CD4-positive, alpha-beta memory T cell (primary cell): Measurements from ENCODE around the gene ZNF474. TPM values are rescaled to one million over a fixed set of nuclear protein-coding genes. Genes with fewer than 3 reads are reported as not detected.

Source experiments
- CTCF ChIA-PET: fragments of 350-600 bp; sonication (Branson Sonifier 250); formaldehyde crosslinking; loops from one replicate; lab custom pipeline; 2021; ENCODE audit warnings: inconsistent platforms; ENCODE audit not compliant: partially characterized antibody; lab: Charles Lee
- POLR2A ChIA-PET: fragments of 350-600 bp; sonication (Branson Sonifier 250); formaldehyde crosslinking; loops from one replicate; lab custom pipeline; 2021; ENCODE audit not compliant: partially characterized antibody; lab: Charles Lee
- DNase-seq, 5 donors: peaks; one replicate each; pipeline versions ENCODE4 v3.0.0 to v3.0.0-alpha.2; 2020 to 2022; ENCODE audit warnings: mixed read lengths in 1 of 5
- H3K27ac ChIP-seq: one replicate; pipeline ENCODE4 v1.7.0; 2013; ENCODE audit warnings: low read depth, low read length
- H3K27me3 ChIP-seq: 2 replicates; pipeline ENCODE4 v1.7.0; 2013; ENCODE audit warnings: mild to moderate bottlenecking, low read length, moderate library complexity; ENCODE audit not compliant: insufficient read depth
- H3K36me3 ChIP-seq: 2 replicates; pipeline ENCODE4 v1.7.0; 2013; ENCODE audit warnings: mild to moderate bottlenecking, low read length, moderate library complexity; ENCODE audit not compliant: insufficient read depth
- H3K4me1 ChIP-seq: 2 replicates; pipeline ENCODE4 v1.7.0; 2013; ENCODE audit warnings: mild to moderate bottlenecking, low read length, moderate library complexity; ENCODE audit not compliant: insufficient read depth
- H3K4me3 ChIP-seq, 2 donors: one replicate each; pipeline ENCODE4 v1.7.0; 2013; ENCODE audit warnings: low read length in 2 of 2, mild to moderate bottlenecking in 1 of 2
- H3K9me3 ChIP-seq, 2 donors: one replicate each; pipeline ENCODE4 v1.7.0; 2013; ENCODE audit warnings: low read length in 2 of 2, control low read depth in 1 of 2; ENCODE audit not compliant: control insufficient read depth in 1 of 2
- H3K27ac Mint-ChIP-seq, 7 donors: one replicate each; pipeline ENCODE4 v1.8.0; 2020 to 2021; ENCODE audit warnings: mixed read lengths in 7 of 7, mild to moderate bottlenecking in 6 of 7, inconsistent platforms in 3 of 7, moderate library complexity in 3 of 7
- H3K27me3 Mint-ChIP-seq, 2 donors: one replicate each; pipeline ENCODE4 v1.8.0; 2020 to 2021; ENCODE audit warnings: mixed read lengths in 2 of 2
- H3K36me3 Mint-ChIP-seq, 2 donors: one replicate each; pipeline ENCODE4 v1.8.0; 2020 to 2021; ENCODE audit warnings: mixed read lengths in 2 of 2, inconsistent platforms in 1 of 2, mild to moderate bottlenecking in 1 of 2
- H3K4me1 Mint-ChIP-seq, 4 donors: one replicate each; pipeline ENCODE4 v1.8.0; 2020 to 2021; ENCODE audit warnings: mixed read lengths in 4 of 4, mild to moderate bottlenecking in 1 of 4
- H3K4me3 Mint-ChIP-seq, 8 donors: one replicate each; pipeline ENCODE4 v1.8.0; 2020 to 2021; ENCODE audit warnings: mixed read lengths in 8 of 8, mild to moderate bottlenecking in 7 of 8, moderate library complexity in 6 of 8, inconsistent platforms in 3 of 8
- H3K9me3 Mint-ChIP-seq, 8 donors: one replicate each; pipeline ENCODE4 v1.8.0; 2020 to 2021; ENCODE audit warnings: mixed read lengths in 8 of 8, mild to moderate bottlenecking in 5 of 8, inconsistent platforms in 3 of 8, moderate library complexity in 1 of 8
- intact Hi-C: fragments of 100-400 bp; cut with micrococcal nuclease; formaldehyde crosslinking; loops from one replicate; pipeline ENCODE4 v1.15.1; 2023
- polyA plus RNA-seq, 2 donors: library from polyadenylated mRNA; unstranded; fragments of 300-500 nt; fragmentation: Illumina TruSeq; gene quantifications; one replicate each; pipeline ENCODE4 v1.2.3, GENCODE V29; 2021
- total RNA-seq, 2 experiments: library from RNA; stranded (reverse); gene quantifications; one replicate each; pipeline ENCODE4 v1.2.3, GENCODE V29; 2021

Gene ZNF474
- total RNA-seq (under 1 TPM in 1 of 2 experiments, not detected in 1; 0.17 TPM), polyA plus RNA-seq (under 1 TPM in 1 of 2 donors, not detected in 1; 0.30 TPM)

- H3K4me1 Mint-ChIP-seq, result no peaks in the 10 kb centered on the region
- POLR2A ChIA-PET, result no interaction called here
- no peaks in the 10 kb centered on the region for H3K9me3 ChIP-seq
- DNase-seq, result no peak
- H3K27ac ChIP-seq, result no peak within 1 kb of the TSS
- no peak within 1 kb of the TSS for H3K4me3 Mint-ChIP-seq
- intact Hi-C loops, result no loop called here
- CTCF ChIA-PET, result no interaction called here
- no peaks in the 10 kb centered on the region for H3K9me3 Mint-ChIP-seq
- H3K36me3 Mint-ChIP-seq, result no peaks in the 10 kb centered on the region
- no peaks in the 10 kb centered on the region for H3K4me1 ChIP-seq
- no peaks in the 10 kb centered on the region for H3K36me3 ChIP-seq
- no peak within 1 kb of the TSS for H3K27ac Mint-ChIP-seq
- H3K27me3 ChIP-seq, result no peaks in the 10 kb centered on the region
- no peak within 1 kb of the TSS for H3K4me3 ChIP-seq
- peaks cover 0 to 1% of the 10 kb centered on the region in 2 donors for H3K27me3 Mint-ChIP-seq
Measured at GRCh38 chr5:122129306-122129705, at the start of gene ZNF474. Gene ZNF474 (plus strand): TSS chr5:122129546. CDS start chr5:122151991, 22,445 bp downstream.

GRCh38 chr5:122081541-122081940 lies 47.8 kb upstream of the ZNF474 start:
- no peak overlapping the region for H3K27ac Mint-ChIP-seq
- Histone ChIP-seq H3K4me3 (no peak overlapping the region), H3K36me3 (no peaks in the 10 kb centered on the region), H3K4me1 (peaks cover 11% of the 10 kb centered on the region), H3K27me3 (peaks cover 5% of the 10 kb centered on the region), H3K9me3 (no peaks in the 10 kb centered on the region), H3K27ac (no peak overlapping the region)
- ChIA-PET CTCF (no interaction called here), POLR2A (no interaction called here)
- H3K4me1 Mint-ChIP-seq, result peaks cover 8 to 20% (median 12%) of the 10 kb centered on the region in 4 donors
- H3K36me3 Mint-ChIP-seq, result no peaks in the 10 kb centered on the region
- peaks cover 0 to 4% (median 0%) of the 10 kb centered on the region in 8 donors for H3K9me3 Mint-ChIP-seq
- no peak for DNase-seq
- peaks cover 21 to 33% of the 10 kb centered on the region in 2 donors for H3K27me3 Mint-ChIP-seq
- intact Hi-C loops, result no loop called here
- no peak overlapping the region for H3K4me3 Mint-ChIP-seq

GRCh38 chr5:122083535-122083934 lies 45.8 kb upstream of the ZNF474 start:
- H3K4me3 Mint-ChIP-seq, result no peak overlapping the region
- H3K9me3 Mint-ChIP-seq, result peaks cover 0 to 4% (median 0%) of the 10 kb centered on the region in 8 donors
- H3K27ac Mint-ChIP-seq, result no peak overlapping the region
- no peaks in the 10 kb centered on the region for H3K36me3 Mint-ChIP-seq
- peaks cover 0 to 3% (median under 1%) of the 10 kb centered on the region in 4 donors for H3K4me1 Mint-ChIP-seq
- intact Hi-C loops, result no loop called here
- peaks cover 9 to 20% of the 10 kb centered on the region in 2 donors for H3K27me3 Mint-ChIP-seq
- H3K27ac ChIP-seq, result no peak overlapping the region
- no peaks in the 10 kb centered on the region for H3K27me3 ChIP-seq
- DNase-seq, result no peak
- ChIA-PET POLR2A (no interaction called here), CTCF (no interaction called here)
- H3K4me1 ChIP-seq, result no peaks in the 10 kb centered on the region
- H3K9me3 ChIP-seq, result no peaks in the 10 kb centered on the region
- no peak overlapping the region for H3K4me3 ChIP-seq
- no peaks in the 10 kb centered on the region for H3K36me3 ChIP-seq

- no peak overlapping the region for H3K4me3 Mint-ChIP-seq
- DNase-seq, result no peak
- POLR2A ChIA-PET, result no interaction called here
- no peaks in the 10 kb centered on the region for H3K27me3 ChIP-seq
- H3K4me1 Mint-ChIP-seq, result no peaks in the 10 kb centered on the region
- H3K27ac Mint-ChIP-seq, result no peak overlapping the region
- no peaks in the 10 kb centered on the region for H3K4me1 ChIP-seq
- intact Hi-C loops, result no loop called here
- H3K36me3 ChIP-seq, result no peaks in the 10 kb centered on the region
- no peak overlapping the region for H3K4me3 ChIP-seq
- H3K27me3 Mint-ChIP-seq, result peaks cover 2 to 8% of the 10 kb centered on the region in 2 donors
- CTCF ChIA-PET, result no interaction called here
- H3K27ac ChIP-seq, result no peak overlapping the region
- H3K36me3 Mint-ChIP-seq, result no peaks in the 10 kb centered on the region
- no peaks in the 10 kb centered on the region for H3K9me3 ChIP-seq
- H3K9me3 Mint-ChIP-seq, result no peaks in the 10 kb centered on the region
Measured at GRCh38 chr5:122085041-122085440, 44.3 kb upstream of the ZNF474 start.

GRCh38 chr5:122089096-122090013 lies 40.0 kb upstream of the ZNF474 start:
- CTCF ChIA-PET, result no interaction called here
- Mint-ChIP-seq H3K27ac (no peak overlapping the region), H3K9me3 (no peaks in the 10 kb centered on the region), H3K4me3 (no peak overlapping the region), H3K4me1 (no peaks in the 10 kb centered on the region), H3K27me3 (peaks cover 0 to 2% of the 10 kb centered on the region in 2 donors), H3K36me3 (no peaks in the 10 kb centered on the region)
- intact Hi-C loops, result no loop called here
- H3K9me3 ChIP-seq, result no peaks in the 10 kb centered on the region
- no peak overlapping the region for H3K4me3 ChIP-seq
- H3K27me3 ChIP-seq, result no peaks in the 10 kb centered on the region
- no peak for DNase-seq
- no peak overlapping the region for H3K27ac ChIP-seq
- H3K4me1 ChIP-seq, result no peaks in the 10 kb centered on the region
- POLR2A ChIA-PET, result no interaction called here
- no peaks in the 10 kb centered on the region for H3K36me3 ChIP-seq

GRCh38 chr5:122091936-122092600 lies 37.3 kb upstream of the ZNF474 start:
- no peaks in the 10 kb centered on the region for H3K4me1 ChIP-seq
- H3K4me3 ChIP-seq, result no peak overlapping the region
- no peaks in the 10 kb centered on the region for H3K9me3 Mint-ChIP-seq
- no peaks in the 10 kb centered on the region for H3K27me3 Mint-ChIP-seq
- no peaks in the 10 kb centered on the region for H3K36me3 ChIP-seq
- ChIA-PET CTCF (no interaction called here), POLR2A (no interaction called here)
- H3K4me1 Mint-ChIP-seq, result no peaks in the 10 kb centered on the region
- no peak overlapping the region for H3K27ac Mint-ChIP-seq
- intact Hi-C loops, result no loop called here
- H3K9me3 ChIP-seq, result no peaks in the 10 kb centered on the region
- H3K4me3 Mint-ChIP-seq, result no peak overlapping the region
- no peaks in the 10 kb centered on the region for H3K36me3 Mint-ChIP-seq
- H3K27me3 ChIP-seq, result no peaks in the 10 kb centered on the region
- H3K27ac ChIP-seq, result no peak overlapping the region
- DNase-seq, result no peak

- no peaks in the 10 kb centered on the region for H3K27me3 Mint-ChIP-seq
- H3K4me3 Mint-ChIP-seq, result no peak overlapping the region
- H3K36me3 Mint-ChIP-seq, result no peaks in the 10 kb centered on the region
- intact Hi-C loops, result no loop called here
- H3K27ac Mint-ChIP-seq, result no peak overlapping the region
- no peaks in the 10 kb centered on the region for H3K4me1 ChIP-seq
- no peaks in the 10 kb centered on the region for H3K4me1 Mint-ChIP-seq
- ChIA-PET POLR2A (no interaction called here), CTCF (no interaction called here)
- H3K27ac ChIP-seq, result no peak overlapping the region
- no peaks in the 10 kb centered on the region for H3K9me3 ChIP-seq
- no peak for DNase-seq
- H3K27me3 ChIP-seq, result no peaks in the 10 kb centered on the region
- H3K9me3 Mint-ChIP-seq, result no peaks in the 10 kb centered on the region
- H3K4me3 ChIP-seq, result no peak overlapping the region
- no peaks in the 10 kb centered on the region for H3K36me3 ChIP-seq
Measured at GRCh38 chr5:122093415-122094180, 35.7 kb upstream of the ZNF474 start.
